DMS 273 treated with DMSO at 0.1 percent for 48 hours (cell line): Measurements from ENCODE around the gene PCSK2.

Experiments
- DNase-seq: peaks from one replicate; lab custom pipeline; 2025; lab: John Stamatoyannopoulos, UW

PCSK2 gene

GRCh38 chr20:17446171-17446570 is 219.3 kb downstream of the PCSK2 start:
- DNase-seq: no peak

GRCh38 chr20:17448071-17448470 is 221.2 kb downstream of the PCSK2 start:
- DNase-seq: no peak

GRCh38 chr20:17449031-17449430 is 222.2 kb downstream of the PCSK2 start:
- no peak for DNase-seq

- no peak for DNase-seq
These were observed 225.6 kb downstream of the PCSK2 start for GRCh38 chr20:17452441-17452840.

GRCh38 chr20:17453592-17453991 is 226.8 kb downstream of the PCSK2 start:
- DNase-seq: no peak

- DNase-seq: no peak
These were observed 229.4 kb downstream of the PCSK2 start for GRCh38 chr20:17456279-17456678.

GRCh38 chr20:17457079-17457478 is 230.2 kb downstream of the PCSK2 start:
- DNase-seq: no peak

- DNase-seq: no peak
These were observed 230.8 kb downstream of the PCSK2 start for GRCh38 chr20:17457588-17458190.

GRCh38 chr20:17460119-17460518 is 233.3 kb downstream of the PCSK2 start:
- DNase-seq: no peak

- DNase-seq: no peak
These were observed 235.1 kb downstream of the PCSK2 start for GRCh38 chr20:17461941-17462340.

GRCh38 chr20:17463711-17464110 is 236.9 kb downstream of the PCSK2 start:
- DNase-seq: no peak

- DNase-seq: no peak
These were observed 238.4 kb downstream of the PCSK2 start for GRCh38 chr20:17465236-17465635.

- no peak for DNase-seq
These were observed 239.8 kb downstream of the PCSK2 start for GRCh38 chr20:17466641-17467040.

GRCh38 chr20:17467120-17467655 is 240.3 kb downstream of the PCSK2 start:
- no peak for DNase-seq

GRCh38 chr20:17468073-17468840 is 241.4 kb downstream of the PCSK2 start:
- DNase-seq: no peak

- DNase-seq: no peak
These were observed 242.6 kb downstream of the PCSK2 start for GRCh38 chr20:17469246-17470030.

- DNase-seq: no peak
These were observed 243.7 kb downstream of the PCSK2 start for GRCh38 chr20:17470521-17470920.

GRCh38 chr20:17470973-17471372 is 244.1 kb downstream of the PCSK2 start:
- no peak for DNase-seq

GRCh38 chr20:17471606-17472187 is 244.9 kb downstream of the PCSK2 start:
- DNase-seq: no peak

- no peak for DNase-seq
These were observed 246.8 kb downstream of the PCSK2 start for GRCh38 chr20:17473659-17474058.

- DNase-seq: no peak
These were observed 252.3 kb downstream of the PCSK2 start for GRCh38 chr20:17479063-17479657.

GRCh38 chr20:17480696-17481095 is 253.9 kb downstream of the PCSK2 start:
- no peak for DNase-seq
